Transverse colon (tissue), 4 donors: ENCODE data around the gene DLG2. TPM values are rescaled to one million over a fixed set of nuclear protein-coding genes. Genes with fewer than 3 reads are reported as not detected.

Experiments used
- DNase-seq: peaks from one replicate; pipeline ENCODE4 v3.0.0-alpha.2; 2019
- H3K27ac ChIP-seq, 4 donors: fragments of 200-600 bp; sonication (generic); 2 replicates each; pipeline ENCODE4 v1.5.1; 2016 to 2018; ENCODE audit warnings: inconsistent platforms in 4 of 4
- H3K27me3 ChIP-seq: fragments of 200-600 bp; sonication (generic); 2 replicates; pipeline ENCODE4 v1.5.1; 2017; ENCODE audit warnings: inconsistent platforms
- H3K36me3 ChIP-seq, 4 donors: fragments of 200-600 bp; sonication (generic); 2 replicates each; pipeline ENCODE4 v1.5.1; 2017 to 2019; ENCODE audit warnings: inconsistent platforms in 4 of 4
- H3K4me1 ChIP-seq, 4 donors: fragments of 200-600 bp; sonication (generic); 2 replicates each; pipeline ENCODE4 v1.5.1; 2017 to 2020; ENCODE audit warnings: inconsistent platforms in 4 of 4
- H3K4me3 ChIP-seq, 4 donors: fragments of 200-600 bp; sonication (generic); 1 replicate in 1 of 4; 2 replicates in 3 of 4; pipeline versions ENCODE4 v1.5.1 to v1.6.1; 2017 to 2019; ENCODE audit warnings: inconsistent platforms in 4 of 4
- H3K9me3 ChIP-seq, 2 donors: fragments of 200-600 bp; sonication (generic); 2 replicates each; pipeline ENCODE4 v1.5.1; 2017 to 2019; ENCODE audit warnings: inconsistent platforms in 2 of 2
- EP300 ChIP-seq: sonication (generic); formaldehyde crosslinking; IDR thresholded peaks from one replicate; pipeline ENCODE4 v1.6.1; 2017; ENCODE audit warnings: antibody characterized with exemption, low read depth
- POLR2A ChIP-seq: fragments of 450-650 bp; IDR thresholded peaks from one replicate; pipeline ENCODE4 v1.6.1; 2016; ENCODE audit warnings: antibody characterized with exemption, mild to moderate bottlenecking, moderate library complexity
- POLR2AphosphoS5 ChIP-seq, 3 donors: sonication (generic); formaldehyde crosslinking; IDR thresholded peaks; one replicate each; pipeline ENCODE4 v1.6.1; 2016; ENCODE audit warnings: antibody characterized with exemption in 3 of 3
- whole genome bisulfite sequencing, 2 donors: methylation state at CpG; one replicate each; pipeline ENCODE4 v1.1.5; 2018; ENCODE audit warnings: low coverage in 1 of 2; 5-methylcytosine and 5-hydroxymethylcytosine counted together
- in situ Hi-C, 4 donors: fragments of 200-750 bp; cut with MboI; loops; one replicate each; pipeline versions ENCODE4 v1.15.0 to v1.15.1; 2017; ENCODE audit warnings: low sequenced_read_pairs in 3 of 4, low pct_ligation_motif_present in 1 of 4, low pct_unique_long_range_greater_than_20kb in 1 of 4
- intact Hi-C: fragments of 100-400 bp; cut with DNase I; formaldehyde crosslinking; loops from one replicate; pipeline ENCODE4 v1.15.1; 2023; ENCODE audit warnings: low total_unique reads
- total RNA-seq, 4 donors: library from RNA; depleted of rRNA; stranded (reverse); fragments of >200 nt; gene quantifications; one replicate each; pipeline ENCODE4 v1.1.0, GENCODE V29; 2016
- TF ChIP-seq, protein P1 (sequence below), 5 experiments: fragments of 200-600 bp in 3 of 5; fragments of 450-650 bp in 2 of 5; sonication (generic) in 3 of 5; IDR thresholded peaks; 1 replicate in 2 of 5; 2 replicates in 3 of 5; pipeline ENCODE4 v1.5.1; 2016 to 2017; ENCODE audit warnings: antibody characterized with exemption in 5 of 5, inconsistent platforms in 3 of 5, mild to moderate bottlenecking in 2 of 5, moderate library complexity in 1 of 5

Gene DLG2
- total RNA-seq, 4 donors from 2014 or later = 1.9 to 28.3 (median 3.7) TPM

DNA sequence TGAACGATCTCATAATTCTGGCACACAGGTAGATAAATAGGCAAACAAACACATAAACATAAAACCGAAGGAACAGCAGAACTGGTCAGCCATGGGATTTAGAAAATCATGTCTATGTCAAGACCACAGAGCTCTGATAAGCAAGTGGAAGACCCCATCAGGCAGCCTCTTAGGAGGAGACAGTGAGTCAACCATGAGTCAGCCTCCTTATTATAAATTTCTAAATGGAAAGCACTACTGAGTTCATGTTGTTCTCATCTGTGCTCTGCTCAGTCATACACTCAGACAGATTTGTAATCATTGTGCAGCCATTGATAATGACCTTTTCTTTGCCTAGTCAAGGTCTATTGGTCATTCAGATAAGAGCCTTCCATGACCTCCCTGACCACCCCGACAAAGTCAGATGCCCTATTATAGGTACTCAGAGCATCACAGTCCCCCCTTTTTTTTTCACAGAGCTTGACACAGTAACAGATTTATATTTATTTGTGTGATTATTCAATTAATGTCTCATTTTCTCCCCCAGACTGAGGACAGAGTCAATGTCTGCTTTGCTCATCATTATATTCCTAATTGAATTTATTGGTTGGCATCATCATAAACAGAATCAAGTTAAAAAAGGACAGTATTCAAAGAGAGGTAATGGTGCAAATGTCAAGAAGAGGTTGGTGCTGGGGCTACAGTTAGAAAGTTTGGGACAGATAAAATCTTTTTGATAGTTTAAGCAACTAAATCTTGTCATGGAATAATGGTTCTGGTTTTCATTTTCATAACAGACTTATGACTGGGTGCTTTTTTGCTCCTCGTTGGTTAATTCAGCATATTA lies 1761.3 kb downstream of the DLG2 start:
- WGBS, 2 donors = 46 to 69% methylated on average over 4 of the region's 4 CpGs

DNA sequence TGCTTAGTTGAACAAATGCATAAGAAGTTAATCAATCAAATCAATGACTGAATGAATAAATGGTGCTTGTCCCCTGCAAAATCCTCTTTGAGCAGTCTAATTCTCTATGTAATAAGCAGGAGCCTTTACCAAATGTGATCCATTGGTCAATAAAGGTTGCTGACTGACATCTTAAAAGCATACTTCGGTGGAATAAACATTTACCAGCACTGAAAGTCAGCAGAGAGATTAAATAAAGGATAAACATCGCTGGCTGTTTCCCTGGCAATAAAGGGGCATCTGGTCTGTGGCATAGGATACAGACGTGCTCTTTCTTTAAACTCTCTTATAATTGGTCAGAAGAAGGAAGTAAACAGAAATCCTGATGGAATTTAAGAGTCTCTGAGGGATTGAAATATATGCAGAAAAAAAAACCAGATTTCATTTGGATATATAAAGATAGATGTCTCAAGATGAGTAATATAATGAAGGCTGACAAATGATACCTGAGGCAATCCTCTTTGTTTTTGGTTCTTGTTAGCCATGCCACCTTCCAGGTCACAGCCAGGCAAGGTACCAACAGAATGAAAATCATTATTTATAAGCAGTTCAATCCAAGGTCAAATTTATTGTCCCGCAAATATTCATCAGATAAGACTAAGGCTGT lies 1762.6 kb downstream of the DLG2 start:
- intact Hi-C loops (no loop called here), in situ Hi-C loops (no loop called here)
- H3K4me3 ChIP-seq = no peak overlapping the region
- H3K4me1 ChIP-seq = no peaks in the 10 kb centered on the region
- no peaks in the 10 kb centered on the region for H3K27me3 ChIP-seq
- no peaks in the 10 kb centered on the region for H3K36me3 ChIP-seq
- TF ChIP-seq, protein P1, sequence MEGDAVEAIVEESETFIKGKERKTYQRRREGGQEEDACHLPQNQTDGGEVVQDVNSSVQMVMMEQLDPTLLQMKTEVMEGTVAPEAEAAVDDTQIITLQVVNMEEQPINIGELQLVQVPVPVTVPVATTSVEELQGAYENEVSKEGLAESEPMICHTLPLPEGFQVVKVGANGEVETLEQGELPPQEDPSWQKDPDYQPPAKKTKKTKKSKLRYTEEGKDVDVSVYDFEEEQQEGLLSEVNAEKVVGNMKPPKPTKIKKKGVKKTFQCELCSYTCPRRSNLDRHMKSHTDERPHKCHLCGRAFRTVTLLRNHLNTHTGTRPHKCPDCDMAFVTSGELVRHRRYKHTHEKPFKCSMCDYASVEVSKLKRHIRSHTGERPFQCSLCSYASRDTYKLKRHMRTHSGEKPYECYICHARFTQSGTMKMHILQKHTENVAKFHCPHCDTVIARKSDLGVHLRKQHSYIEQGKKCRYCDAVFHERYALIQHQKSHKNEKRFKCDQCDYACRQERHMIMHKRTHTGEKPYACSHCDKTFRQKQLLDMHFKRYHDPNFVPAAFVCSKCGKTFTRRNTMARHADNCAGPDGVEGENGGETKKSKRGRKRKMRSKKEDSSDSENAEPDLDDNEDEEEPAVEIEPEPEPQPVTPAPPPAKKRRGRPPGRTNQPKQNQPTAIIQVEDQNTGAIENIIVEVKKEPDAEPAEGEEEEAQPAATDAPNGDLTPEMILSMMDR (IDR thresholded peaks at IDR 0.05) = no peak
- TF ChIP-seq EP300 = no peak
- no peak for TF ChIP-seq POLR2AphosphoS5 (IDR thresholded peaks at IDR 0.05)
- no peak for TF ChIP-seq POLR2A
- no peak overlapping the region for H3K27ac ChIP-seq
- no peaks in the 10 kb centered on the region for H3K9me3 ChIP-seq
- 38 to 43% methylated on average over 4 of the region's 4 CpGs for WGBS, 2 donors
- no peak for DNase-seq

More for the DNA sequence above, 1761.3 kb downstream of the DLG2 start:
- no peak for DNase-seq
- no peaks in the 10 kb centered on the region for H3K27me3 ChIP-seq
- H3K4me1 ChIP-seq = no peaks in the 10 kb centered on the region
- in situ Hi-C loops (no loop called here), intact Hi-C loops (no loop called here)
- no peaks in the 10 kb centered on the region for H3K9me3 ChIP-seq
- no peak overlapping the region for H3K4me3 ChIP-seq
- TF ChIP-seq, protein P1 (IDR thresholded peaks at IDR 0.05) = no peak
- TF ChIP-seq EP300 (no peak), POLR2A (no peak), POLR2AphosphoS5 (IDR thresholded peaks at IDR 0.05) (no peak)
- no peak overlapping the region for H3K27ac ChIP-seq
- H3K36me3 ChIP-seq = no peaks in the 10 kb centered on the region

DNA sequence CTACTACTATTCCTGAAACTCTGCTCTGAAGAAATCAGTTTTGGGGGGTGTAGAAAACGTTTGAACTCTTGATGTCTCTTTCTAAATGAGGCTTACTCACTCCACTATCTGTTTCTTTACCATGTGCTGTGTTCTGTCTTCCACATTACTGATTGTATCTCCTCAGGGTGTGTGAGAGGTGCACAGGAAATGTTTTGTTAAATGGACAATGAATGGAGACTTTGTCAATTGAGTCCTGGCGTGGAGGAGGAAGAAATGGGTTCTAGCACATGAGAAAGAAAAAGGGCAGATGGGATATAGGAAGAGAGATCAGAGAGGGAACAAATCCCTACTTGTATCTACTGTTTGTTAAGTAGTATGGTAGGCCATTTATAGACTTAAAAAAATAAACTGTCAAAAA lies 1763.9 kb downstream of the DLG2 start:
- Histone ChIP-seq H3K4me3 (no peak overlapping the region), H3K36me3 (no peaks in the 10 kb centered on the region), H3K4me1 (no peaks in the 10 kb centered on the region), H3K27ac (no peak overlapping the region), H3K9me3 (no peaks in the 10 kb centered on the region), H3K27me3 (no peaks in the 10 kb centered on the region)
- intact Hi-C loops (no loop called here), in situ Hi-C loops (no loop called here)
- 34 to 46% methylated on average over 2 of the region's 2 CpGs for WGBS, 2 donors
- no peak for DNase-seq
- TF ChIP-seq, protein P1 (IDR thresholded peaks at IDR 0.05) = no peak
- TF ChIP-seq EP300 = no peak
- no peak for TF ChIP-seq POLR2AphosphoS5 (IDR thresholded peaks at IDR 0.05)
- no peak for TF ChIP-seq POLR2A

DNA sequence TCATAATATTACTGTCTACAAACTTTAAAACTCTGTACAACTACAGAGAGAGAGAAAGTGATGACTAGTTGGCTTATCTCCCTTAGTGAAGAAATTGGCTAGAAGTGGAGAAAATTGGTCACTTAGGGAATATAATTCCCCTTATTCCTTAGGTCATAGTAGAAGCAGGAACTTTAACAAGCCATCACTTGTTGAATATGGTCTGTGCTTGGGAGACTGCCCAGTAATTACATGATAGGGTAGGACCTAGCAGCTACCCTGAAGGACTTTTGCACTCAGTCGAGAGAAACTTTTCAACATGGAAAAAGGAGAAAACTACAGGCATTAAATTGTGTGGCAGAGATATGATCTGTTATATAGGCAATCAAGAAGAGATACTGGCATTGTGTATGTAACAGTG lies 1764.5 kb downstream of the DLG2 start:
- no peaks in the 10 kb centered on the region for H3K36me3 ChIP-seq
- intact Hi-C loops (no loop called here), in situ Hi-C loops (no loop called here)
- no peaks in the 10 kb centered on the region for H3K4me1 ChIP-seq
- WGBS, 2 donors = 64 to 65% methylated on average over 1 of the region's 1 CpG
- H3K27ac ChIP-seq = no peak overlapping the region
- no peaks in the 10 kb centered on the region for H3K27me3 ChIP-seq
- no peak for TF ChIP-seq POLR2AphosphoS5 (IDR thresholded peaks at IDR 0.05)
- no peak for TF ChIP-seq EP300
- TF ChIP-seq POLR2A = no peak
- TF ChIP-seq, protein P1 (IDR thresholded peaks at IDR 0.05) = no peak
- H3K4me3 ChIP-seq = no peak overlapping the region
- no peaks in the 10 kb centered on the region for H3K9me3 ChIP-seq
- no peak for DNase-seq
